ENCODE measurements around the gene CDKL4. TPM values are rescaled to one million over a fixed set of nuclear protein-coding genes. Genes with fewer than 3 reads are reported as not detected.

Gene CDKL4
- total and polyA plus RNA-seq, 2 of the 13 experiments (the other 11 are each of a cell fraction or from before 2014, with no cell fraction given) = 0.29 to 0.50 TPM

Small RNA genes lying within 50 kb of the gene (small RNA-seq; reads per million reads assigned to genes)
- 0 reads per million in 3 experiments for gene RF00019 (ENCODE audit: insufficient read depth in 2 of 3, insufficient read length in 3 of 3, low read depth in 2 of 3, low replicate concordance in 1 of 3)
- gene RF00272 (ENCODE audit: insufficient read depth in 2 of 3, insufficient read length in 3 of 3, low read depth in 2 of 3, low replicate concordance in 1 of 3) = 0 reads per million in 3 experiments

Other genes starting within 250 kb of the CDKL4 start
- 20.8 and 26.6 TPM in 2 replicates for gene SOS1, start 122.9 kb downstream of the CDKL4 start, total RNA-seq (2016; rRNA removed; fragmentation: Illumina TruSeq; extraction: Trizol)
- 39.5 and 60.4 TPM in 2 replicates for gene SOS1, start 122.9 kb downstream of the CDKL4 start, polyA plus RNA-seq (2011; rRNA removed)
- gene MAP4K3, start 193.3 kb upstream of the CDKL4 start, total RNA-seq (2016; rRNA removed; fragmentation: Illumina TruSeq; extraction: Trizol) = 45.9 and 49.6 TPM in 2 replicates
- 38.9 and 53.2 TPM in 2 replicates for gene MAP4K3, start 193.3 kb upstream of the CDKL4 start, polyA plus RNA-seq (2011; rRNA removed)

Data from HepG2 (cell line).